Mesenchymal stem cell (in vitro differentiated cells and primary cell): Measurements from ENCODE around the gene C10orf105.

ENCODE experiments used
- DNase-seq: peaks from one replicate; pipeline ENCODE4 v3.0.0-alpha.2; 2013
- H2AFZ ChIP-seq: one replicate; pipeline ENCODE4 v1.6.1; 2013; ENCODE audit warnings: low read depth, mild to moderate bottlenecking, control low read depth, inconsistent platforms, low read length, moderate library complexity
- H2AK5ac ChIP-seq: 2 replicates; pipeline ENCODE4 v1.6.1; 2013; ENCODE audit warnings: low read length, moderate library complexity, mild to moderate bottlenecking, inconsistent platforms; ENCODE audit not compliant: severe bottlenecking
- H2BK120ac ChIP-seq: one replicate; pipeline ENCODE4 v1.6.1; 2013; ENCODE audit warnings: low read depth, mild to moderate bottlenecking, inconsistent platforms, low read length, moderate library complexity
- H2BK12ac ChIP-seq, 2 experiments: one replicate each; pipeline ENCODE4 v1.6.1; 2013; ENCODE audit warnings: inconsistent platforms in 2 of 2, low read length in 2 of 2, mild to moderate bottlenecking in 2 of 2, moderate library complexity in 2 of 2, control low read depth in 1 of 2
- H2BK15ac ChIP-seq: one replicate; pipeline ENCODE4 v1.6.1; 2013; ENCODE audit warnings: mild to moderate bottlenecking, low read depth, inconsistent platforms; ENCODE audit not compliant: poor library complexity, severe bottlenecking
- H2BK5ac ChIP-seq: 2 replicates; pipeline ENCODE4 v1.6.1; 2013; ENCODE audit warnings: low read depth, mild to moderate bottlenecking, low read length, control low read depth, inconsistent platforms; ENCODE audit not compliant: poor library complexity, severe bottlenecking
- H3K14ac ChIP-seq, 2 experiments: one replicate each; pipeline ENCODE4 v1.6.1; 2013; ENCODE audit warnings: inconsistent platforms in 2 of 2, low read length in 2 of 2, control low read depth in 1 of 2, mild to moderate bottlenecking in 1 of 2, moderate library complexity in 1 of 2
- H3K18ac ChIP-seq, 2 experiments: one replicate each; pipeline ENCODE4 v1.6.1; 2013; ENCODE audit warnings: inconsistent platforms in 2 of 2, low read length in 2 of 2, control low read depth in 1 of 2, low read depth in 1 of 2, mild to moderate bottlenecking in 1 of 2
- H3K23ac ChIP-seq, 2 experiments: one replicate each; pipeline ENCODE4 v1.6.1; 2013; ENCODE audit warnings: inconsistent platforms in 2 of 2, low read length in 2 of 2, mild to moderate bottlenecking in 2 of 2, moderate library complexity in 2 of 2, control low read depth in 1 of 2
- H3K27ac ChIP-seq: 2 replicates; pipeline ENCODE4 v1.5.1; 2013; ENCODE audit warnings: mild to moderate bottlenecking, moderate library complexity, low read length, control low read depth, inconsistent platforms; ENCODE audit not compliant: poor library complexity, severe bottlenecking
- H3K27me3 ChIP-seq, 2 experiments: 2 replicates each; pipeline versions ENCODE4 v1.6.1 to v1.7.0; 2013; ENCODE audit warnings: low read length in 2 of 2, mild to moderate bottlenecking in 2 of 2, moderate library complexity in 2 of 2, control low read depth in 1 of 2, inconsistent platforms in 1 of 2; ENCODE audit not compliant: control insufficient read depth in 1 of 2, insufficient read depth in 1 of 2
- H3K36me3 ChIP-seq, 2 experiments: 2 replicates each; pipeline versions ENCODE4 v1.6.1 to v1.7.0; 2013; ENCODE audit warnings: low read length in 2 of 2, control low read depth in 1 of 2, inconsistent platforms in 1 of 2, low read depth in 1 of 2, mild to moderate bottlenecking in 1 of 2; ENCODE audit not compliant: insufficient read depth in 2 of 2, control insufficient read depth in 1 of 2
- H3K4ac ChIP-seq, 2 experiments: one replicate each; pipeline ENCODE4 v1.6.1; 2013; ENCODE audit warnings: inconsistent platforms in 2 of 2, low read length in 2 of 2, mild to moderate bottlenecking in 2 of 2, moderate library complexity in 2 of 2, control low read depth in 1 of 2, low read depth in 1 of 2
- H3K4me1 ChIP-seq: 2 replicates; pipeline ENCODE4 v1.6.1; 2013; ENCODE audit warnings: low read depth, low read length, control low read depth; ENCODE audit not compliant: control insufficient read depth, insufficient read depth
- H3K4me2 ChIP-seq: 2 replicates; pipeline ENCODE4 v1.6.1; 2013; ENCODE audit warnings: low read length, mild to moderate bottlenecking, inconsistent platforms; ENCODE audit not compliant: poor library complexity, severe bottlenecking
- H3K4me3 ChIP-seq, 2 experiments: 2 replicates each; pipeline versions ENCODE4 v1.5.1 to v1.7.0; 2013; ENCODE audit warnings: low read length in 2 of 2, mild to moderate bottlenecking in 2 of 2, control low read depth in 1 of 2, low read depth in 1 of 2; ENCODE audit not compliant: insufficient read depth in 1 of 2
- H3K79me1 ChIP-seq: replicated peaks from 2 replicates; pipeline ENCODE4 v1.6.1; 2013; ENCODE audit warnings: mild to moderate bottlenecking, control low read depth, low read length, inconsistent platforms; ENCODE audit not compliant: poor library complexity, severe bottlenecking
- H3K9ac ChIP-seq: 2 replicates; pipeline ENCODE4 v1.7.0; 2013; ENCODE audit warnings: mild to moderate bottlenecking, low read length, moderate library complexity
- H3K9me3 ChIP-seq: 2 replicates; pipeline ENCODE4 v1.7.0; 2013; ENCODE audit warnings: mild to moderate bottlenecking, low read length; ENCODE audit not compliant: control insufficient read depth
- H4K8ac ChIP-seq: one replicate; pipeline ENCODE4 v1.6.1; 2013; ENCODE audit warnings: inconsistent platforms, mild to moderate bottlenecking, low read length, moderate library complexity
- H4K91ac ChIP-seq: one replicate; pipeline ENCODE4 v1.6.1; 2013; ENCODE audit warnings: mild to moderate bottlenecking, low read length, inconsistent platforms
- WGBS: methylation state at CpG from one replicate; pipeline ENCODE4 v1.1.7; 2013; ENCODE audit warnings: mixed read lengths; 5-methylcytosine and 5-hydroxymethylcytosine counted together

Gene C10orf105

DNA sequence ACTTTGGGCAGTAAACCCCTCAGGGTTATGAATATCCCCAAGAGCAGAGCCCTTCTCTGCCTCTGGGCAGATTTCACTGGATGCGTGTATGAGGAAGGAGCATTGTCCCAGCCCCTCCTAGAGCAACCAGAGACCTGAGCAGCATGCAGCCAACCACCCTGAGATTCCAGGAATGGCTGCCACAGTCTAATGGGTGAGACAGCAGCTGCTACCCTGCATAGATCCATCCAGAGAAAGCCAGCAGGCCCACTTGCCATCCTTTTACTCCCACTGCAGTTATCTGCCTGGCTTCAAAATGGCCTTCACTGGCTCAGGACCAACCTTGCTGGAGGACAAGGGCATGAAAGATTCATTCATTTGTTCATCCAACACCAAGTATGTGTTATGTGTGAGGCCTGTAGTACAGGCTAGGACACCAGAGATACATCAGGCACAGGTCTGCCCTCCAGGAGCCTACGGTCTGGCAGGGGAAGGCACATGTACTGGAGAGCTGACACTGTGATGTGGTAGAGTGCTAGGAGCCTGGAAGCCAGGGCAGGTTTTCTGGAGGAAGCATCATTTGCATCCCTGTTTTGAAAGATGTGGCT, 26.2 kb upstream of the C10orf105 start:
- Histone ChIP-seq H2BK120ac (no peak overlapping the region), H3K27ac (no peak overlapping the region), H2BK12ac (no peak overlapping the region), H3K14ac (no peak overlapping the region), H2BK15ac (no peak overlapping the region), H3K4me3 (no peak overlapping the region), H2BK5ac (no peak overlapping the region), H3K9ac (no peak overlapping the region), H3K27me3 (peaks cover 0 to 49% of the 10 kb centered on the region in 2 experiments), H3K79me1 (no peaks in the 10 kb centered on the region), H3K4ac (no peak overlapping the region), H4K8ac (no peak overlapping the region), H3K4me1 (no peaks in the 10 kb centered on the region), H2AFZ (no peak overlapping the region), H3K9me3 (no peaks in the 10 kb centered on the region), H2AK5ac (no peak overlapping the region), H4K91ac (no peak overlapping the region), H3K4me2 (no peak overlapping the region), H3K23ac (no peak overlapping the region), H3K36me3 (peaks cover 0 to 5% of the 10 kb centered on the region in 2 experiments), H3K18ac (no peak overlapping the region)
- no peak for DNase-seq
- 99% methylated on average over 2 of the region's 2 CpGs for WGBS

DNA sequence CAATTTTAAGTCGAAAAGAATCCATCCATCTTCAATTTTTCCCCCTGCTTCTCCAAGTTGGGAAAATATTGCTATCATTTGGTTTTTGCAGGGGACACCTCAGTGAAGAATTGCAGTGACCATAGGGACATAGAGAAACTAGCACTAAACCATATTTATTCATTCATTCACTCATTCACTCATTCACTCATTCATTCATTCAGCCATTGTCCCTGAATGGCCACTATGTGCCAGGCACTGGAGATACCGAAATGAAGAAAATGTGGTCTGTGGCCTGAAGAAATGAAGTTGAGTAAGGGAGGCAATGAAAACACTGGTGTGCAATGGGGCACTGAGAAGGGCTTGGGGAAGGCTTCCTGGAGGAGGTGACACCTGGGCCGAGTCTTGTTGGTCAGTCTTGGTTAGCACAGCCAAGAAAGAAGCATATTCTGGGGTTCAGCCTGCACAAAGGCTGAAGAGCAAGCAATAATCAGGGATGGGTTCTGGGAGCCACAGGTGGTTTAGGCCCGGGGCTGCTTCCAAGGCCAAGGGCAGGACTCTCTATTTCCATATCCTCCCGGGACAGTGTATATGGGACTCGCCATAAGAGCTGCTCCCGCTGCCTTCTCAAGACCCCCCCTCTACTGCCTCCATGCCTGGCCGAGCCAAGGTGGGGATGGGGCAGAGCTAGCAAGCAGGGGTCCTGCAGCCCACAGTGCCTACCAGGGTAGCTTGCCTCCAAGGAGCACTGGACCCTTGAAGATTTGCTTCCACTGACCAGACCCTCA, 25.5 kb upstream of the C10orf105 start:
- Histone ChIP-seq H3K4me1 (no peaks in the 10 kb centered on the region), H2BK12ac (no peak overlapping the region), H3K4ac (no peak overlapping the region), H4K8ac (no peak overlapping the region), H4K91ac (no peak overlapping the region), H2AK5ac (no peak overlapping the region), H2BK5ac (no peak overlapping the region), H3K27me3 (peaks cover 0 to 49% of the 10 kb centered on the region in 2 experiments), H3K23ac (no peak overlapping the region), H3K18ac (no peak overlapping the region), H3K14ac (no peak overlapping the region), H2AFZ (no peak overlapping the region), H3K79me1 (no peaks in the 10 kb centered on the region), H3K9ac (no peak overlapping the region), H3K4me2 (no peak overlapping the region), H3K36me3 (no peaks in the 10 kb centered on the region), H3K27ac (no peak overlapping the region), H3K9me3 (no peaks in the 10 kb centered on the region), H2BK120ac (no peak overlapping the region), H3K4me3 (no peak overlapping the region), H2BK15ac (no peak overlapping the region)
- WGBS = 92% methylated on average over 7 of the region's 8 CpGs
- no peak for DNase-seq

DNA sequence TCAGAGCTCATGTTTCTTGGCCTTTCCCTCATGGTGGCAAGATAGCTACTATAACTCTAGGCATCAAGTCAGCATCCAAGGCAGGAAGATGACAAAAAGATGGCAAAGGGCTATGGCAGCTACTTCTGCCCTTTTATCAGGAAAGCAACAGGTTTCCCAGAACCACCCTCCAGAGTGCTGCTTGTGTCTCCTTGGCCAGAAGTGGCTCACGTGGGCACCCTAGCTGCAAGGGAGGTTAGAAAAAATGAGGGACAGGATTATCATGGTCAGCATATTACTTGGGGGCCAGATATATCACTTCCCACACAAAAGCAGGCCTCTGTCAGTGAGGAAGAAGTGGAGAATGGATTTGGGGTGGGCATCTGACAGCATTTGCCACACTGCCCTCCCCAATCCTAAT, 24.3 kb upstream of the C10orf105 start:
- H3K14ac ChIP-seq = no peak overlapping the region
- H3K79me1 ChIP-seq = no peaks in the 10 kb centered on the region
- H3K4ac ChIP-seq = no peak overlapping the region
- no peak overlapping the region for H3K23ac ChIP-seq
- no peak overlapping the region for H3K18ac ChIP-seq
- H3K27me3 ChIP-seq = peaks cover 0 to 40% of the 10 kb centered on the region in 2 experiments
- no peak overlapping the region for H2AFZ ChIP-seq
- no peak overlapping the region for H3K4me2 ChIP-seq
- no peaks in the 10 kb centered on the region for H3K9me3 ChIP-seq
- no peak overlapping the region for H3K9ac ChIP-seq
- no peak overlapping the region for H2BK5ac ChIP-seq
- H2BK15ac ChIP-seq = no peak overlapping the region
- no peak for DNase-seq
- H3K4me3 ChIP-seq = no peak overlapping the region
- H3K4me1 ChIP-seq = no peaks in the 10 kb centered on the region
- H4K8ac ChIP-seq = no peak overlapping the region
- H2BK120ac ChIP-seq = no peak overlapping the region
- no peak overlapping the region for H2BK12ac ChIP-seq
- no peak overlapping the region for H2AK5ac ChIP-seq
- no peak overlapping the region for H4K91ac ChIP-seq
- no peak overlapping the region for H3K27ac ChIP-seq
- H3K36me3 ChIP-seq = no peaks in the 10 kb centered on the region
- WGBS = 88% methylated on average over 1 of the region's 1 CpG

DNA sequence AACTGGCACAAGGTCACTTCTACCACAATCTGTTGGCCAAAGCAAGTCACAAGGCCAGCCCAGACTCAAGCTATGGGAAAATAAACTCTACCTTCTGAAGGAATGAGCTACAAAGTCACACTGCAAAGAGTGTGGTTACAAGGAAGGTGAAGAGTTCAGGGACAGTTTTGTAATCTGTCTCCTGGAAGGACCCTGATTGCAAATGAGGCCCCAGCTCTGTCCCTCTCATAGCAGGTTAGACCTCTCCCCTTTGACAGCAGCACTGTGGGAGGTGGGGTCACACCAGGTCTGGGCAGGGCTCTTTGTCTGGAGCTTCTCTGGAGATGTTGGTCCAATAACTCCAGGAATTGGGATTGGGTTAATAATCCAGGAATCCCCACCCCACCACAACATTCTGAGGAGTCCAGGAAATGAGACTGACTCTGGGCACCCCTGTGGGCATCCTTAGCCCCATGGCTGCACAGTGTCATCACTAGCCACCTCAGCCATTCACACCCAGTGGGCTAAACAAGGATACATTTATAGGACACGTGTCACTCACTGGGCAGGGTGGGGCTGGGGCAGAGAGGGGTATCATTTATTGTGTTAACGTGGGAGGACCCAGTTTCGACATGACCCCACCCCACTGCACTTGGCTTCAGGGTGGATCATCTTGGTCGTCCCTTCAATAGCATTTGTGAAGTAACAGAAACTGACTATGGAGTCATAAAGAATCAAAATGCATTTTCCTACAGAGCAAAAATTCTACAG, 23.7 kb upstream of the C10orf105 start:
- no peaks in the 10 kb centered on the region for H3K9me3 ChIP-seq
- DNase-seq = no peak
- WGBS = 90% methylated on average over 1 of the region's 4 CpGs
- no peak overlapping the region for H3K4me3 ChIP-seq
- no peaks in the 10 kb centered on the region for H3K4me1 ChIP-seq
- no peak overlapping the region for H2AFZ ChIP-seq
- no peaks in the 10 kb centered on the region for H3K36me3 ChIP-seq
- no peak overlapping the region for H2BK5ac ChIP-seq
- H4K8ac ChIP-seq = no peak overlapping the region
- H3K4me2 ChIP-seq = no peak overlapping the region
- H2BK15ac ChIP-seq = no peak overlapping the region
- H3K23ac ChIP-seq = no peak overlapping the region
- H3K27ac ChIP-seq = no peak overlapping the region
- no peak overlapping the region for H4K91ac ChIP-seq
- no peak overlapping the region for H3K18ac ChIP-seq
- no peak overlapping the region for H3K9ac ChIP-seq
- H3K27me3 ChIP-seq = peaks cover 0 to 40% of the 10 kb centered on the region in 2 experiments
- H3K14ac ChIP-seq = no peak overlapping the region
- H3K4ac ChIP-seq = no peak overlapping the region
- H2AK5ac ChIP-seq = no peak overlapping the region
- no peaks in the 10 kb centered on the region for H3K79me1 ChIP-seq
- H2BK12ac ChIP-seq = no peak overlapping the region
- no peak overlapping the region for H2BK120ac ChIP-seq
